HCT116 (cell line): ENCODE measurements around the gene IFT57. TPM values are rescaled to one million over a fixed set of nuclear protein-coding genes. Genes with fewer than 3 reads are reported as not detected.

Source experiments
- ATAC-seq: fragments of 200-7000 bp; cut with Tn5 transposase; 2 replicates; pipeline ENCODE4 v1.9.1; 2020; ENCODE audit warnings: mild to moderate bottlenecking, moderate library complexity
- BruUV-seq: library from RNA; stranded (reverse); fragments of 400-500 nt; replicated peaks from 2 replicates; lab custom pipeline; 2021; lab: Mats Ljungman, UMichigan
- CTCF ChIA-PET: fragments of 300-600 bp; sonication (Branson Sonifier 250); formaldehyde crosslinking; loops from one replicate; lab custom pipeline; 2021; ENCODE audit warnings: antibody characterized with exemption; lab: Charles Lee
- POLR2A ChIA-PET: fragments of 300-600, 350-600 bp; sonication (Branson Sonifier 250); formaldehyde crosslinking; loops from one replicate; lab custom pipeline; 2021; ENCODE audit warnings: antibody characterized with exemption; lab: Charles Lee
- RAD21 ChIA-PET, 2 experiments: fragments of 300-600 bp; sonication (Branson Sonifier 250); formaldehyde crosslinking; loops; one replicate each; lab custom pipeline; 2023; ENCODE audit warnings: low total read pairs in 2 of 2; ENCODE audit not compliant: uncharacterized antibody in 2 of 2, unreplicated experiment in 2 of 2, low non-redundant PET in 1 of 2; lab: Charles Lee
- DNase-seq: peaks from one replicate; pipeline ENCODE4 v3.0.0-alpha.2; 2010; ENCODE audit warnings: low read depth, low spot score
- H2AFZ ChIP-seq: fragments of 200-600 bp; shearing (Covaris generic), sonication (generic); 2 replicates; pipeline ENCODE4 v1.6.1; 2017; ENCODE audit warnings: low read depth, mixed run types, mixed read lengths, antibody characterized with exemption, low read length; ENCODE audit not compliant: poor library complexity, severe bottlenecking
- H3K27ac ChIP-seq: 2 replicates; pipeline ENCODE4 v1.5.1; 2012; ENCODE audit warnings: low read depth, low read length
- H3K27me3 ChIP-seq: fragments of 200-600 bp; sonication (generic); 2 replicates; pipeline ENCODE4 v1.6.1; 2016; ENCODE audit warnings: mixed run types, low read length, mixed read lengths; ENCODE audit not compliant: insufficient read depth
- H3K36me3 ChIP-seq, 2 experiments: fragments of 200-500 bp in 1 of 2; fragments of 200-600 bp in 1 of 2; sonication (Bioruptor generic) in 1 of 2; sonication (generic) in 1 of 2; 2 replicates each; pipeline versions ENCODE4 v1.5.1 to v1.6.1; 2014 to 2016; ENCODE audit warnings: low read length in 2 of 2, inconsistent platforms in 1 of 2, mixed read lengths in 1 of 2, mixed run types in 1 of 2; ENCODE audit not compliant: insufficient read depth in 2 of 2, control insufficient read depth in 1 of 2
- H3K4me1 ChIP-seq, 2 experiments: fragments of 200-600 bp in 1 of 2; sonication (generic) in 1 of 2; 2 replicates each; pipeline versions ENCODE4 v1.5.1 to v1.6.1; 2012 to 2017; ENCODE audit warnings: low read length in 2 of 2, inconsistent platforms in 1 of 2, mild to moderate bottlenecking in 1 of 2, mixed read lengths in 1 of 2, mixed run types in 1 of 2, moderate library complexity in 1 of 2; ENCODE audit not compliant: insufficient read depth in 2 of 2, control insufficient read depth in 1 of 2
- H3K4me2 ChIP-seq: fragments of 200-600 bp; sonication (generic); 2 replicates; pipeline ENCODE4 v1.6.1; 2017; ENCODE audit warnings: mixed run types, low read length, mixed read lengths
- H3K4me3 ChIP-seq, 2 experiments: fragments of 200-600 bp in 1 of 2; sonication (generic) in 1 of 2; replicated peaks in 1 of 2; 2 replicates each; pipeline ENCODE4 v1.5.1; 2011 to 2016; ENCODE audit warnings: low read length in 2 of 2, control low read depth in 1 of 2, low read depth in 1 of 2, mild to moderate bottlenecking in 1 of 2, mixed read lengths in 1 of 2, mixed run types in 1 of 2
- H3K79me2 ChIP-seq: fragments of 200-600 bp; sonication (generic); 2 replicates; pipeline ENCODE4 v1.6.1; 2017; ENCODE audit warnings: mild to moderate bottlenecking, mixed run types, low read length, moderate library complexity, mixed read lengths; ENCODE audit not compliant: insufficient read depth
- H3K9ac ChIP-seq: fragments of 200-600 bp; sonication (generic); 2 replicates; pipeline ENCODE4 v1.6.1; 2016; ENCODE audit warnings: low read length, mixed read lengths
- H3K9me2 ChIP-seq: fragments of 200-600 bp; sonication (generic), shearing (Covaris generic); 2 replicates; pipeline ENCODE4 v1.6.1; 2017; ENCODE audit warnings: mixed run types, mild to moderate bottlenecking, moderate library complexity; ENCODE audit not compliant: insufficient read depth
- H3K9me3 ChIP-seq, 2 experiments: fragments of 200-500 bp in 1 of 2; fragments of 200-600 bp in 1 of 2; sonication (Bioruptor generic) in 1 of 2; sonication (generic) in 1 of 2; 2 replicates each; pipeline ENCODE4 v1.6.1; 2014 to 2017; ENCODE audit warnings: low read length in 2 of 2, mixed read lengths in 2 of 2, inconsistent platforms in 1 of 2, low read depth in 1 of 2, mild to moderate bottlenecking in 1 of 2, mixed run types in 1 of 2, moderate library complexity in 1 of 2; ENCODE audit not compliant: control insufficient read depth in 1 of 2, insufficient read depth in 1 of 2
- H4K20me1 ChIP-seq: fragments of 200-600 bp; sonication (generic), shearing (Covaris generic); 2 replicates; pipeline ENCODE4 v1.6.1; 2017; ENCODE audit warnings: mixed run types, mild to moderate bottlenecking, moderate library complexity; ENCODE audit not compliant: insufficient read depth
- CBX3 ChIP-seq: IDR thresholded peaks from 2 replicates; pipeline ENCODE4 v1.6.1; 2012; ENCODE audit warnings: low read depth
- CEBPB ChIP-seq: IDR thresholded peaks from 2 replicates; pipeline ENCODE4 v1.6.1; 2012; ENCODE audit warnings: low read depth
- EZH2 ChIP-seq: fragments of 200-600 bp; sonication (generic); IDR thresholded peaks from 2 replicates; pipeline ENCODE4 v1.6.1; 2017; ENCODE audit warnings: antibody characterized with exemption, mixed run types
- FOSL1 ChIP-seq: IDR thresholded peaks from 2 replicates; pipeline ENCODE4 v1.6.1; 2012; ENCODE audit warnings: low read depth
- POLR2AphosphoS5 ChIP-seq: IDR thresholded peaks from 2 replicates; pipeline ENCODE4 v1.6.1; 2011; ENCODE audit warnings: mild to moderate bottlenecking, low read depth, low read length, moderate library complexity
- SP1 ChIP-seq: IDR thresholded peaks from 2 replicates; pipeline ENCODE4 v1.6.1; 2012; ENCODE audit warnings: low read depth
- intact Hi-C: fragments of 100-400 bp; cut with micrococcal nuclease; formaldehyde crosslinking; loops from 2 replicates; pipeline ENCODE4 v1.10.0; 2022
- total RNA-seq: library from RNA; stranded (reverse); gene quantifications from one replicate; pipeline ENCODE4 v1.2.1, GENCODE V29; 2021; ENCODE audit not compliant: unreplicated experiment
- TF ChIP-seq, protein P1 (sequence below): IDR thresholded peaks from 2 replicates; pipeline ENCODE4 v1.6.1; 2012

Gene IFT57
- total RNA-seq, 1 experiment from 2014 or later, result 38.4 TPM

DNA sequence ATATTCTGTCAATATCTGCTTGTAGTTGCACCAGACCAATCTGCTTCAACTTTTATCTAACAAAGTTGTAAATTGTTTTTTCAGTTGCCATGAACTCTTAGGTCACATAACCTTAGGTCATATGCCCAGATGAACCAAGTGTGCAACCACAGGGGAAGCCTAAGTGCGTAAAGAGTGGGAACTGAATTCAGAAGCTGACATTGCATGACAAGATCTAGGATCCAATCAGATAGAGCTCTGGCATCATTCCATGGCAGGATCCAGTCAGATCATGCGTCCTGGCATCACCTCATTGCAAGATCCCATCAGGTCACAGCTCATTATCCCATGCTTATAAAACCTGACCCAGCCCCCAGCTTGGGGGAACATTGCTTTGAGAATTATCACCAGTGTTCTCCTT lies 18.9 kb upstream of the IFT57 start:
- intact Hi-C loops, result no loop called here

DNA sequence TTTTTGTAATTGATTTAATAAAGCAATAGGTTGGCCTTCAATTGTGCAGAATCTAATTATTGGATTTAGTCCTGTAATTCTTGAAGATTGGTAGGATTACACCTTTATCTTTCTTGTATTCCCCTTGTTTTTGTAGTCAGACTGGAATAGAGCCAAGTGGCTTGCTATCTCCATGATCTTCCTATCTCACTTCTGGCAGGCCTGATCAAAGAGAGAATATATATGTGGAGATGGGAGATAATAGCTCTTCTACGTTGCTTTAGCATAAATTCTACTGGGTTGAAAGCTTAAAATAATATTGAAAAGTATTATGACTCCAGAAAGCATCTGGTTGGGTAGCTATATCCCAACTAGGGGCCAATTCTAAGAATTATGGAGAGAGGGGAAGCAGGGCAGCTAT lies 16.9 kb upstream of the IFT57 start:
- H2AFZ ChIP-seq, result no peak overlapping the region
- TF ChIP-seq, protein P1, sequence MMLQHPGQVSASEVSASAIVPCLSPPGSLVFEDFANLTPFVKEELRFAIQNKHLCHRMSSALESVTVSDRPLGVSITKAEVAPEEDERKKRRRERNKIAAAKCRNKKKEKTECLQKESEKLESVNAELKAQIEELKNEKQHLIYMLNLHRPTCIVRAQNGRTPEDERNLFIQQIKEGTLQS, result no peak
- TF ChIP-seq, all 23 proteins: peak for 0
- ChIA-PET POLR2A (no interaction called here), CTCF (no interaction called here), RAD21 (no interaction called here)
- Histone ChIP-seq H3K4me2 (no peak overlapping the region), H3K36me3 (no peaks in the 10 kb centered on the region), H3K9me2 (no peaks in the 10 kb centered on the region; the same call in 1 of the 2 replicates), H3K9ac (no peak overlapping the region), H3K79me2 (no peaks in the 10 kb centered on the region), H3K4me3 (no peak overlapping the region), H3K9me3 (no peaks in the 10 kb centered on the region), H3K4me1 (no peaks in the 10 kb centered on the region), H3K27me3 (no peaks in the 10 kb centered on the region), H3K27ac (no peak overlapping the region), H4K20me1 (no peaks in the 10 kb centered on the region)
- ATAC-seq (no peak), DNase-seq (no peak)
- intact Hi-C loops, result no loop called here
- no TSS peak for BruUV-seq

More for the DNA sequence above, 18.9 kb upstream of the IFT57 start:
- Histone ChIP-seq H3K9ac (no peak overlapping the region), H2AFZ (no peak overlapping the region), H3K27me3 (no peaks in the 10 kb centered on the region), H3K9me3 (no peaks in the 10 kb centered on the region), H3K4me1 (no peaks in the 10 kb centered on the region), H3K4me2 (no peak overlapping the region), H3K4me3 (no peak overlapping the region), H3K27ac (no peak overlapping the region), H3K79me2 (no peaks in the 10 kb centered on the region), H3K9me2 (no peaks in the 10 kb centered on the region; the same call in 1 of the 2 replicates), H4K20me1 (no peaks in the 10 kb centered on the region), H3K36me3 (no peaks in the 10 kb centered on the region)
- CTCF ChIA-PET, result no interaction called here
- ATAC-seq, result no peak
- no peak for TF ChIP-seq POLR2AphosphoS5
- TF ChIP-seq CBX3, result no peak
- TF ChIP-seq SP1, result no peak
- TF ChIP-seq CEBPB, result no peak
- TF ChIP-seq FOSL1, result no peak
- TF ChIP-seq EZH2, result no peak
- RAD21 ChIA-PET, result no interaction called here
- POLR2A ChIA-PET, result no interaction called here
- no TSS peak for BruUV-seq
- DNase-seq, result no peak
